Prostate gland (tissue), 2 donors: ENCODE measurements around the gene POU6F2. TPM values are rescaled to one million over a fixed set of nuclear protein-coding genes. Genes with fewer than 3 reads are reported as not detected.

Experiments
- DNase-seq: peaks from one replicate; pipeline ENCODE4 v3.0.0-alpha.2; 2019; ENCODE audit warnings: low spot score
- H3K27ac ChIP-seq, 2 donors: fragments of 200-600 bp; sonication (generic); 2 replicates each; pipeline ENCODE4 v1.5.1; 2017 to 2019
- H3K27me3 ChIP-seq: fragments of 200-600 bp; sonication (generic); replicated peaks from 2 replicates; pipeline ENCODE4 v1.5.1; 2019; ENCODE audit not compliant: insufficient read depth
- H3K36me3 ChIP-seq, 2 donors: fragments of 200-600 bp; sonication (generic); 1 replicate in 1 of 2; 2 replicates in 1 of 2; pipeline versions ENCODE4 v1.5.1 to v1.8.1; 2017 to 2019
- H3K4me1 ChIP-seq: fragments of 200-600 bp; sonication (generic); replicated peaks from 2 replicates; pipeline ENCODE4 v1.5.1; 2019
- H3K4me3 ChIP-seq, 2 donors: fragments of 200-600 bp; sonication (generic); 2 replicates each; pipeline ENCODE4 v1.5.1; 2017 to 2019
- H3K9me3 ChIP-seq: fragments of 200-600 bp; sonication (generic); 2 replicates; pipeline ENCODE4 v1.5.1; 2017
- POLR2A ChIP-seq: fragments of 450-650 bp; IDR thresholded peaks from one replicate; pipeline ENCODE4 v1.6.1; 2016; ENCODE audit warnings: antibody characterized with exemption, mild to moderate bottlenecking
- POLR2AphosphoS5 ChIP-seq: sonication (generic); formaldehyde crosslinking; IDR thresholded peaks from one replicate; pipeline ENCODE4 v1.6.1; 2017; ENCODE audit warnings: antibody characterized with exemption
- WGBS: methylation state at CpG from one replicate; pipeline ENCODE4 v1.1.5; 2018; 5-methylcytosine and 5-hydroxymethylcytosine counted together
- intact Hi-C: fragments of 100-400 bp; cut with DNase I; formaldehyde crosslinking; loops from one replicate; pipeline ENCODE4 v1.14.2; 2022
- total RNA-seq, 2 donors: library from RNA; depleted of rRNA; stranded (reverse); fragments of >200 nt; gene quantifications; one replicate each; pipeline ENCODE4 v1.1.0, GENCODE V29; 2016
- TF ChIP-seq, protein P1 (sequence below), 4 experiments: fragments of 200-600 bp in 2 of 4; fragments of 450-650 bp in 2 of 4; sonication (generic) in 2 of 4; IDR thresholded peaks; 1 replicate in 3 of 4; 2 replicates in 1 of 4; pipeline ENCODE4 v1.5.1; 2016 to 2019; ENCODE audit warnings: antibody characterized with exemption in 4 of 4, mild to moderate bottlenecking in 2 of 4, moderate library complexity in 2 of 4

POU6F2 gene
- total RNA-seq, 2 donors from 2014 or later, result 2.4 TPM; not detected in 1

DNA sequence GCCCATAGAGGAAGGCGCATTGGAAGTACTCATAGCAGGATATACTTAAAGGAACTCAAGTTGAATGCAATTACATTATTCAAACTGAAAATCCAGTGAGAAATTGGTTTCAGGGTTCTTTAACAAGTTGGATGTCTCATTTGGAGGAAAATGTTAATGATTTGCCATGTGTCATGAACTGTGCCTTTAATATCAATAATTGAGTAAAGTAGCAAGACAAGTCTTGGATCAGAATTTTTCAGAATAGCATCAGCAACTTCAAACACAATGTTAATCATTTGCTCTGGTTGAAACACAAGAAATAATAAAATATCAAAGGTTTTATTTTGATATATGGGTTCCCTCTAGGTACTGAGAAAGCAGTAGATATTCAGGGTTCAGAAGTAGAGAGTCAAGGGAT is 24.5 kb upstream of the POU6F2 start:
- no peaks in the 10 kb centered on the region for H3K4me1 ChIP-seq
- no peaks in the 10 kb centered on the region for H3K27me3 ChIP-seq
- DNase-seq, result no peak
- H3K27ac ChIP-seq, result no peak overlapping the region
- H3K36me3 ChIP-seq, result no peaks in the 10 kb centered on the region
- TF ChIP-seq POLR2A (no peak), POLR2AphosphoS5 (no peak)
- TF ChIP-seq, protein P1, sequence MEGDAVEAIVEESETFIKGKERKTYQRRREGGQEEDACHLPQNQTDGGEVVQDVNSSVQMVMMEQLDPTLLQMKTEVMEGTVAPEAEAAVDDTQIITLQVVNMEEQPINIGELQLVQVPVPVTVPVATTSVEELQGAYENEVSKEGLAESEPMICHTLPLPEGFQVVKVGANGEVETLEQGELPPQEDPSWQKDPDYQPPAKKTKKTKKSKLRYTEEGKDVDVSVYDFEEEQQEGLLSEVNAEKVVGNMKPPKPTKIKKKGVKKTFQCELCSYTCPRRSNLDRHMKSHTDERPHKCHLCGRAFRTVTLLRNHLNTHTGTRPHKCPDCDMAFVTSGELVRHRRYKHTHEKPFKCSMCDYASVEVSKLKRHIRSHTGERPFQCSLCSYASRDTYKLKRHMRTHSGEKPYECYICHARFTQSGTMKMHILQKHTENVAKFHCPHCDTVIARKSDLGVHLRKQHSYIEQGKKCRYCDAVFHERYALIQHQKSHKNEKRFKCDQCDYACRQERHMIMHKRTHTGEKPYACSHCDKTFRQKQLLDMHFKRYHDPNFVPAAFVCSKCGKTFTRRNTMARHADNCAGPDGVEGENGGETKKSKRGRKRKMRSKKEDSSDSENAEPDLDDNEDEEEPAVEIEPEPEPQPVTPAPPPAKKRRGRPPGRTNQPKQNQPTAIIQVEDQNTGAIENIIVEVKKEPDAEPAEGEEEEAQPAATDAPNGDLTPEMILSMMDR (IDR thresholded peaks at IDR 0.05), result no peak
- intact Hi-C loops, result no loop called here
- no peaks in the 10 kb centered on the region for H3K9me3 ChIP-seq
- WGBS, result 97% methylated on average over 1 of the region's 1 CpG
- no peak overlapping the region for H3K4me3 ChIP-seq

DNA sequence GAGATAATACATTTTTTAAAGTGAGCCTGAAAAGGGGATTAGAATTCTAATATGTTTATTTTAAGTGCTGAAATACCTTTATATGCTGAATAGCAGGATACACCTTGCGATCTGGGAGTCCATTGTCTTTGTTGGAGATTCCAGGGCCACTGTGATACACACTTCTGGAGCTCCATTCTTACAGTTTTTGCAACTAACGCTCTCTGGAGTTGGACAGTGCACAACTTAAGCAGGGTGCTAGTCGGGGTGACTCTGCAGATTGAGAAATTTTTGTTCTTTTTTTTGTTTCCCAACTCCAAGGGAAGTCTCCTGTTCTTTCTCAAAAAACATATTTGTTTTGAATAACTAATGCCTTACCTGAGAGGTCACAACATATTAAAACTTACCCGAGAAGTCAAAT is 23.7 kb upstream of the POU6F2 start:
- Histone ChIP-seq H3K36me3 (no peaks in the 10 kb centered on the region), H3K9me3 (no peaks in the 10 kb centered on the region), H3K27ac (no peak overlapping the region), H3K4me1 (no peaks in the 10 kb centered on the region), H3K27me3 (no peaks in the 10 kb centered on the region), H3K4me3 (no peak overlapping the region)
- TF ChIP-seq, protein P1 (IDR thresholded peaks at IDR 0.05), result no peak
- TF ChIP-seq POLR2AphosphoS5 (no peak), POLR2A (no peak)
- intact Hi-C loops, result no loop called here
- 83% methylated on average over 4 of the region's 4 CpGs for WGBS
- no peak for DNase-seq

DNA sequence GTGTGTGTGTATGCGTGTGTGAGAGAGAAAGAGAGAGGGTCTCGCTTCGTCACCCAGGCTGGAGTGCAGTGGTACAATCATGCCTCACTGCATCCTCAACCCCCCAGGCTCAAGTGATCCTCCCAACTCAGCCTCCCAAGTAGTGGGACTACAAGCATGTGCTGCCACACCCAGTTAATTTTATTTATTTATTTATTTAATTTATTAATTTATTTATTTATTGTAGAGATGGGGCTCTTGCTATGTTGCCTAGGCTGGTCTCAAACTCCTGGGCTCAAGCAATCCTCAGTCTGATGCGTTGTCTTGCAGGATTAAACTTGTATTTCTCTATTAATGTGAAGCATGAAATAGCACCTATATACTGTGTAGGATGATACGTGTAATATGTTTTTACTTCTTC is 21.8 kb upstream of the POU6F2 start:
- 72% methylated on average over 5 of the region's 5 CpGs for WGBS
- Histone ChIP-seq H3K4me3 (no peak overlapping the region), H3K9me3 (no peaks in the 10 kb centered on the region), H3K4me1 (no peaks in the 10 kb centered on the region), H3K27me3 (no peaks in the 10 kb centered on the region), H3K36me3 (no peaks in the 10 kb centered on the region), H3K27ac (no peak overlapping the region)
- TF ChIP-seq, protein P1 (IDR thresholded peaks at IDR 0.05), result no peak
- TF ChIP-seq POLR2A (no peak), POLR2AphosphoS5 (no peak)
- DNase-seq, result no peak
- intact Hi-C loops, result no loop called here

DNA sequence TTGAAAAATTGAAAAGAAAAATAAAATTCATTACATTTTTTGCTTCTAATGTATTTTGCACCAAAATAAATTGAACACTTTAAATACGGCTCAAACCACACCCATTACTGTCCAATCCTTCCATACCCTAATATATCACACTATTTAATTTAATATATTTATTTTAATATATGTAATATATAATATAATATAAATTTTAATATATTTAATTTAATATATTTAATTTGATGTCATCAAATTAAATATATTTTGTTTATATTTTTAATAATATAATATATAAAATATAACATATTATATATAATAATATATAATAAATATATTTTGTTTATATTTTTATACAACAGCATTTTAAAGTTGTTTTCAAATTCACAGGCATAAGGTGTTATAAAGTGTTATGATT is 15.7 kb upstream of the POU6F2 start:
- Histone ChIP-seq H3K4me3 (no peak overlapping the region), H3K4me1 (no peaks in the 10 kb centered on the region), H3K27ac (no peak overlapping the region), H3K36me3 (no peaks in the 10 kb centered on the region), H3K27me3 (no peaks in the 10 kb centered on the region), H3K9me3 (no peaks in the 10 kb centered on the region)
- WGBS, result 96% methylated on average over 1 of the region's 1 CpG
- TF ChIP-seq POLR2A, result no peak
- TF ChIP-seq, protein P1 (IDR thresholded peaks at IDR 0.05), result no peak
- no peak for TF ChIP-seq POLR2AphosphoS5
- intact Hi-C loops, result no loop called here
- no peak for DNase-seq

DNA sequence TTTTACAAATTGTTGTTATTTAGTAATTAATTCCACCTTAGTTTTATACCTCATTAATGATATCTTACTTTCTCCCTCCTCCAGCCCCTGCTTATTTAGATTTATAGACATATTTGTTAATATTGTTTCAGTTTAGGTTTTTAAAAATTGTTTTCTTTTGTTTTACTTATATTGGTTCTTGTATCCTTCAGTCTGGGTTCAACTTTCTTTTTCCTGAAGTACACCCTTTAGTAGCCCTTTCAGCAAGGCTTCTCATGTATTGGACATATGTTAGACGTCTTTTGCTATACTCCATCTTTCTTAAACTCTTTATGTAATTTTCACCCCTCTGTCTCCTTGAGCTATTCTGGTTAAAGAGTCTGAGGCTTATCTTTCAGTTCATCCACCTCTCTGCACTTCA is 12.8 kb upstream of the POU6F2 start:
- no peaks in the 10 kb centered on the region for H3K4me1 ChIP-seq
- TF ChIP-seq POLR2A, result no peak
- TF ChIP-seq, protein P1 (IDR thresholded peaks at IDR 0.05), result no peak
- no peak for TF ChIP-seq POLR2AphosphoS5
- no peaks in the 10 kb centered on the region for H3K9me3 ChIP-seq
- WGBS, result 61% methylated on average over 1 of the region's 1 CpG
- intact Hi-C loops, result no loop called here
- no peak overlapping the region for H3K4me3 ChIP-seq
- no peak for DNase-seq
- no peak overlapping the region for H3K27ac ChIP-seq
- no peaks in the 10 kb centered on the region for H3K27me3 ChIP-seq
- no peaks in the 10 kb centered on the region for H3K36me3 ChIP-seq
